Body of pancreas (tissue), 4 donors: ENCODE data around the gene EFS.
"Not testable (repeated sequence)": the region's sequence is repeated elsewhere in the genome, so short reads cannot be mapped to it uniquely, and the experiment has no call there.

Experiments used
- POLR2A ChIP-seq, 3 donors: fragments of 450-650 bp; IDR thresholded peaks; one replicate each; pipeline ENCODE4 v1.6.1; 2016; ENCODE audit warnings: antibody characterized with exemption in 3 of 3, mild to moderate bottlenecking in 2 of 3
- TF ChIP-seq, protein P1 (sequence below), 7 experiments: fragments of 450-650 bp in 4 of 7; fragments of 200-600 bp in 3 of 7; sonication (generic) in 3 of 7; IDR thresholded peaks; one replicate each; pipeline ENCODE4 v1.5.1; 2016 to 2019; ENCODE audit warnings: antibody characterized with exemption in 7 of 7

GRCh38 chr14:23386266-23386657 is 21.3 kb upstream of the EFS start:
- TF ChIP-seq, protein P1, sequence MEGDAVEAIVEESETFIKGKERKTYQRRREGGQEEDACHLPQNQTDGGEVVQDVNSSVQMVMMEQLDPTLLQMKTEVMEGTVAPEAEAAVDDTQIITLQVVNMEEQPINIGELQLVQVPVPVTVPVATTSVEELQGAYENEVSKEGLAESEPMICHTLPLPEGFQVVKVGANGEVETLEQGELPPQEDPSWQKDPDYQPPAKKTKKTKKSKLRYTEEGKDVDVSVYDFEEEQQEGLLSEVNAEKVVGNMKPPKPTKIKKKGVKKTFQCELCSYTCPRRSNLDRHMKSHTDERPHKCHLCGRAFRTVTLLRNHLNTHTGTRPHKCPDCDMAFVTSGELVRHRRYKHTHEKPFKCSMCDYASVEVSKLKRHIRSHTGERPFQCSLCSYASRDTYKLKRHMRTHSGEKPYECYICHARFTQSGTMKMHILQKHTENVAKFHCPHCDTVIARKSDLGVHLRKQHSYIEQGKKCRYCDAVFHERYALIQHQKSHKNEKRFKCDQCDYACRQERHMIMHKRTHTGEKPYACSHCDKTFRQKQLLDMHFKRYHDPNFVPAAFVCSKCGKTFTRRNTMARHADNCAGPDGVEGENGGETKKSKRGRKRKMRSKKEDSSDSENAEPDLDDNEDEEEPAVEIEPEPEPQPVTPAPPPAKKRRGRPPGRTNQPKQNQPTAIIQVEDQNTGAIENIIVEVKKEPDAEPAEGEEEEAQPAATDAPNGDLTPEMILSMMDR (IDR thresholded peaks at IDR 0.05) = not testable (repeated sequence)
- not testable (repeated sequence) for TF ChIP-seq POLR2A (IDR thresholded peaks at IDR 0.05)
